MM.1S (cell line): Measurements from ENCODE around the gene RPTOR.

ENCODE experiments used
- DNase-seq: peaks from one replicate; pipeline ENCODE4 v3.0.0-alpha.2; 2015
- H2AFZ ChIP-seq: fragments of 300-600 bp; sonication (generic); 2 replicates; pipeline ENCODE4 v1.6.0; 2016; ENCODE audit warnings: antibody characterized with exemption, low read length
- H3F3A ChIP-seq: fragments of 300-600 bp; sonication (generic); 2 replicates; pipeline ENCODE4 v1.6.1; 2016; ENCODE audit warnings: mild to moderate bottlenecking, antibody characterized with exemption, low read length, moderate library complexity, mixed read lengths; ENCODE audit not compliant: insufficient read depth
- H3K27ac ChIP-seq: fragments of 300-600 bp; sonication (generic); 2 replicates; pipeline ENCODE4 v1.5.1; 2016; ENCODE audit warnings: mild to moderate bottlenecking, low read length
- H3K27me3 ChIP-seq: fragments of 300-600 bp; sonication (generic); replicated peaks from 2 replicates; pipeline ENCODE4 v1.6.0; 2016; ENCODE audit warnings: low read length; ENCODE audit not compliant: insufficient read depth
- H3K36me3 ChIP-seq: fragments of 300-600 bp; sonication (generic); replicated peaks from 2 replicates; pipeline ENCODE4 v1.6.1; 2016; ENCODE audit warnings: mild to moderate bottlenecking, low read length, mixed read lengths; ENCODE audit not compliant: insufficient read depth
- H3K4me1 ChIP-seq: fragments of 300-600 bp; sonication (generic); 2 replicates; pipeline ENCODE4 v1.6.1; 2016; ENCODE audit warnings: low read length, mixed read lengths
- H3K4me2 ChIP-seq: fragments of 300-600 bp; sonication (generic); 2 replicates; pipeline ENCODE4 v1.6.0; 2016; ENCODE audit warnings: low read depth, low read length
- H3K4me3 ChIP-seq: fragments of 300-600 bp; sonication (generic); 2 replicates; pipeline ENCODE4 v1.5.1; 2016; ENCODE audit warnings: low read length, mixed read lengths
- H3K79me2 ChIP-seq: fragments of 300-600 bp; sonication (generic); 2 replicates; pipeline ENCODE4 v1.6.1; 2016; ENCODE audit warnings: mixed run types, low read length, mixed read lengths
- H3K9ac ChIP-seq: fragments of 300-600 bp; sonication (generic); 2 replicates; pipeline ENCODE4 v1.6.1; 2016; ENCODE audit warnings: low read length, mixed read lengths
- H3K9me2 ChIP-seq: fragments of 300-600 bp; sonication (generic); replicated peaks from 2 replicates; pipeline ENCODE4 v1.6.1; 2016; ENCODE audit warnings: mild to moderate bottlenecking, low read length, mixed read lengths; ENCODE audit not compliant: insufficient read depth
- H3K9me3 ChIP-seq: fragments of 300-600 bp; sonication (generic); replicated peaks from 2 replicates; pipeline ENCODE4 v1.6.1; 2016; ENCODE audit warnings: mild to moderate bottlenecking, low read length, mixed read lengths; ENCODE audit not compliant: insufficient read depth
- H4K20me1 ChIP-seq: fragments of 300-600 bp; sonication (generic); 2 replicates; pipeline ENCODE4 v1.6.1; 2016; ENCODE audit warnings: mild to moderate bottlenecking, low read length, moderate library complexity, mixed read lengths; ENCODE audit not compliant: insufficient read depth
- CTCF ChIP-seq: fragments of 300-600 bp; sonication (generic); IDR thresholded peaks from 2 replicates; pipeline ENCODE4 v1.5.1; 2016; ENCODE audit warnings: antibody characterized with exemption, low read length, mixed read lengths
- EZH2 ChIP-seq: fragments of 300-600 bp; sonication (generic); optimal IDR thresholded peaks from 2 replicates; pipeline ENCODE3; 2017; ENCODE audit warnings: low read depth, mild to moderate bottlenecking, antibody characterized with exemption, low read length, mixed read lengths
- EZH2phosphoT487 ChIP-seq: fragments of 300-600 bp; sonication (generic); IDR thresholded peaks from 2 replicates; pipeline ENCODE4 v1.6.1; 2018; ENCODE audit warnings: antibody characterized with exemption, low read length

RPTOR gene

DNA sequence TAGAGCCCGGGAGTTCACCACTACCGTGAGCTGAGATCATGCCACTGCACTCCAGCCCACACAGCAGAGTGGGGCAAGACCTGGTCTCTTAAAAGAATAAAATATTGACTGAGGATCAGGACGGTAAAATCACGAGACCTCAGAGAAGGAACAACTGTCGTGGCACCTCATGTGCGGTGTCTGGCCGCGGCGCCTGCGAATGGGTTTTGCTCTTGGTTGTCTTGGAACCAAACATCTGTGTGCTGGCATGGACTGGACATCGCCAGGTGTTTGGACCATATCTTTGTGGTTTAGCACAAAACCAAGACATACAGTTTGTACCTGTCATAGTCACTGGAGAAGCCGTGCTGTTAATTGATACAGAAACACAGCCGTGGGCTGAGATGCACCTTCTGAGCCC is 234.1 kb downstream of the RPTOR start:
- no peak for TF ChIP-seq EZH2
- no peak for TF ChIP-seq CTCF
- TF ChIP-seq EZH2phosphoT487, result no peak
- no peaks in the 10 kb centered on the region for H4K20me1 ChIP-seq

DNA sequence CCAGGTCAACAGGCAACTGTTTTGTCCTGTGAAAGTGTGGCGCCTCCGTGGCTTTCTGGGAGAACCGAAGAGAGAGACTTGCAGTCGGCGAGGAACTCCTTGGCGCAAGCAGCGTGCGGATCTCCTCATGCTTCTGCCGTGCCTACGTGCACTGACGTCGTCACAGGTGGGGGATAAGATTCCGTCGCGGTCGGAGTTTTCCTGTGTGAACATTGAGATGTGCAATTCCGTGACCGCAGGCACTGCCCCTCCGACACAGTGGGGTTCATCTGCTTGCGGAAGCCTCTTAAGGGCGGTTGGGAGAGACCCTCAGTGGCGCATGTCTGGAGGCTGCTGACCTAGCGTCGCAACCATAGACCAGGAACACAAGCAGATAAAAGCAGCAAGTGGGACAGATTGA is 234.7 kb downstream of the RPTOR start:
- no peaks in the 10 kb centered on the region for H3F3A ChIP-seq
- H2AFZ ChIP-seq, result no peak overlapping the region
- H3K9me2 ChIP-seq, result no peaks in the 10 kb centered on the region
- no peak for DNase-seq
- H3K4me1 ChIP-seq, result no peaks in the 10 kb centered on the region
- H3K27me3 ChIP-seq, result no peaks in the 10 kb centered on the region
- no peak overlapping the region for H3K4me3 ChIP-seq
- no peak overlapping the region for H3K9ac ChIP-seq
- H3K27ac ChIP-seq, result no peak overlapping the region
- H4K20me1 ChIP-seq, result no peaks in the 10 kb centered on the region
- H3K4me2 ChIP-seq, result no peak overlapping the region
- H3K79me2 ChIP-seq, result no peaks in the 10 kb centered on the region
- TF ChIP-seq EZH2phosphoT487 (no peak), EZH2 (no peak), CTCF (no peak)
- no peaks in the 10 kb centered on the region for H3K36me3 ChIP-seq
- no peaks in the 10 kb centered on the region for H3K9me3 ChIP-seq

More for the DNA sequence above, 234.1 kb downstream of the RPTOR start:
- Histone ChIP-seq H2AFZ (no peak overlapping the region), H3K4me2 (no peak overlapping the region), H3K9me2 (no peaks in the 10 kb centered on the region), H3K9ac (no peak overlapping the region), H3K4me1 (no peaks in the 10 kb centered on the region), H3K27ac (no peak overlapping the region), H3F3A (no peaks in the 10 kb centered on the region), H3K79me2 (no peaks in the 10 kb centered on the region), H3K27me3 (no peaks in the 10 kb centered on the region), H3K36me3 (no peaks in the 10 kb centered on the region), H3K9me3 (no peaks in the 10 kb centered on the region), H3K4me3 (no peak overlapping the region)
- DNase-seq, result no peak

- no peak overlapping the region for H3K4me2 ChIP-seq
- H3K27ac ChIP-seq, result no peak overlapping the region
- TF ChIP-seq CTCF (no peak), EZH2 (no peak), EZH2phosphoT487 (no peak)
- H4K20me1 ChIP-seq, result no peaks in the 10 kb centered on the region
- no peaks in the 10 kb centered on the region for H3K79me2 ChIP-seq
- H3K36me3 ChIP-seq, result no peaks in the 10 kb centered on the region
- no peaks in the 10 kb centered on the region for H3K9me3 ChIP-seq
- no peak overlapping the region for H2AFZ ChIP-seq
- H3K4me3 ChIP-seq, result no peak overlapping the region
- H3K27me3 ChIP-seq, result no peaks in the 10 kb centered on the region
- DNase-seq, result no peak
- no peak overlapping the region for H3K9ac ChIP-seq
- H3F3A ChIP-seq, result no peaks in the 10 kb centered on the region
- no peaks in the 10 kb centered on the region for H3K4me1 ChIP-seq
- no peaks in the 10 kb centered on the region for H3K9me2 ChIP-seq
Observed at GRCh38 chr17:80779961-80780380, 235.3 kb downstream of the RPTOR start.
